Suppressor macrophage treated with lipopolysaccharide for 4 hours (primary cell): ENCODE results near the gene OR2V2.
"Not testable (repeated sequence)": the region's sequence is repeated elsewhere in the genome, so short reads cannot be mapped to it uniquely, and the experiment has no call there.

Experiments
- DNase-seq: peaks from one replicate; pipeline ENCODE4 v3.0.0-alpha.2; 2020

Gene OR2V2

DNA sequence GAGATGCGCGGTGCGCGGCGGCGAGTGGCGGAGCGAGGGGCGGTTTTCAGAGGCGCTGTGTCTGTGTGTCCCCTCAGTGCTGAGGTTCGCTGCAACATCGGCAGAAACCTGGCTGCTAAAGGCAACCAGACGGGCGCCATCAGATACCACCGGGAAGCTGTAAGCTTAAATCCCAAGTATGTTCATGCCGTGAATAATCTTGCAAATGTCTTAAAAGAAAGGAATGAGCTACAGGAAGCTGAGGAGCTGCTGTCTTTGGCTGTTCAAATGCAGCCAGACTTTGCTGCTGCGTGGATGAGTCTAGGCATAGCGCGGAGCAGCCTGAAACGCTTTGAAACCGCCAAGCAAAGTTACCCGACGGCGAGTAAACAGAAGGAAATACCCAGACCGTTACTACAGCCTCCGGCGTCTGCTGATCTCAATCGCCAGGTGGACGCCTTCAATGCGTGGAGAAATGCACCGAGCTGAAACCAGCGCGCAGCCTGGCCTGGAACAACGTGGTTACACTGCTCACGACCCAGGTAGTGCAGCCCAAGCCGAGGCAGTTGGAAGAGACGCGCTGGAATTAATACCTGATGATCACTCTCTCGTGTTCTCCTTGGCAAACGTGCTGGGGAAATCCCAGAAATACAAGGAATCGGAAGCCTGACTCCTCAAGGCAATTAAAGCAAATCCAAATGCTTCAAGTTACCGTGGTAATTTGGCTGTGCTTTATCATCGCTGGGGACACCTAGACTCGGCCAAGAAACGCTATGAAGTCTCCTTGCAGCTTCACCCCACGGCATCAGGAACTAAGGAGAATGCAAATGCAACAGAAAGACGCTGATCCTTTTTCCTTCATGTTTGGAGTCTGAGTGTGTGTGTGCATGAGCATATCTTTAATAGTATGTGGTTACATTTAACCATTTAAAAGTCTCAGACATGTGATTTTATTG lies 32.3 kb upstream of the OR2V2 start:
- no peak for DNase-seq

GRCh38 chr5:181118369-181118768 lies 29.0 kb upstream of the OR2V2 start:
- no peak for DNase-seq

DNA sequence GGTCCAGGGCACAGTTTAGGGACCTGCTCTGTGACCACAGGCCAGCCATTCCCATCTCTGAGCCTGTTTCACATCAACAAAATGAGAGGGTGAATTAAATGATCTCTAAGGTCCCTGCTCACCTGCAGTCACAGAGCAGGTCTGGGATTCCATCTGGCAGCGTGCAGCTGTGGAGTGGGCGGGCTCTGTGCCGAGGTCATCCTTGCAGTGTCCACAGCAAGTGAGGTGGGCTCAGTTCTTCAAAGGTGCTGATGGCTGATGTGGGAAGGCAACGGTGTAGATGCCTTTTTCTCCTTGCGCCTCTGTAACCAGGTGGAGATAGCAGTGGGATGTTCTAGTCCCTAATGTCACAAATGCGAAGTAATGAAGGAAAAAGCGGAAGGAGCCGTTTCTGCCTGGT lies 28.3 kb upstream of the OR2V2 start:
- no peak for DNase-seq

DNA sequence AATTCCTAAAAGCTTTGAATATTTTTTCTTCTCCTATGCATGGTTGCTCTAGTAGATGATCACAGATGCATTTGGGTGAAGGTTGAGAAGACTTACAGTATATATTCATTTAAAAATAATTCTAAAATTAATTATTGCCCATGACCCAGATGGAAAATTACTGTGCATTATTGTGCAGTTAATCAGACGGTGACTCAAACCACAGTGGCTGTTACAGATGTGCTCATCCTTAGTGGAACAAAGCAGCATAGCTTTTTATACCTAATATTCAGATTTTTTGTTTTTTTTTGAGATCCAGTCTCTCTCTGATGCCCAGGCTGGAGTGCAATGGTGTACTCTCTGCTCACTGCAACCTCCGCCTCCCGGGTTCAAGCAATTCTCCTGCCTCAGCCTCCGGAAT lies 27.1 kb upstream of the OR2V2 start:
- DNase-seq = no peak

DNA sequence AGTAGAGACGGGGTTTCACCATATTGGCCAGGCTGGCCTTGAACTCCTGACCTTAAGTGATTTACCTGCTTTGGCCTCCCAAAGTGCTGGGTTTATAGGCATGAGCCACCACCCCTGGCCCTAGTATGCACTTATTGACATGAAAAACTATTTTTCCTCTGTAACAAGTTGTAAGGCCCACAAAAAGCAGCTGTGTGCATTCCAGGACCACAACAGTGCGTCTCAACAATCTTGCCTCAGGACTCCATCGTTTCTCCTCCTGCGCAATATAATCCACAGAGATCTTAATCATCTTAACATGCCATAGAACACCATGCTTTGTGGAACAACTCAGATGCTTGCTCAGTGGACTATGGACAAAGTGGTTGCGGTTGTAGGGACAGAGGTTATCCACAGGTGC lies 26.6 kb upstream of the OR2V2 start:
- DNase-seq = no peak

GRCh38 chr5:181121675-181122561 lies 25.5 kb upstream of the OR2V2 start:
- peak; percentile 10 for DNase-seq

DNA sequence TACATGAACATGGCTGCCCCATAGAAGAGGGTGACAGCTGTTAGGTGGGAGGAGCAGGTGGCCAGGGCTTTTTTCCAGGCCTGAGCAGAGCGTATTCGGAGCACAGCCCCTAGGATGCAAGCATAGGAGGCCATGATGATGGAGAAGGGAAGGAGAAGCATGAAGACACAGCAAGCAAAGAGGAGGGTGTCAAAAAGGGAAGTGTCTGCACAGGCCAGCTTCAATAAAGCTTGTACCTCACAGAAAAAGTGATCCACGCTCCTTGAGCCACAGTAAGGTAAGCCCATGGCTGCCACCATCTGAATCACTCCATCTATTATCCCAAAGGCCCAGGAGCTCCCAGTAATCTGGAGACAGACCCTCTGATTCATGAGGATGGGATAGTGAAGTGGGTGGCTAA lies 22.9 kb upstream of the OR2V2 start:
- no peak for DNase-seq

DNA sequence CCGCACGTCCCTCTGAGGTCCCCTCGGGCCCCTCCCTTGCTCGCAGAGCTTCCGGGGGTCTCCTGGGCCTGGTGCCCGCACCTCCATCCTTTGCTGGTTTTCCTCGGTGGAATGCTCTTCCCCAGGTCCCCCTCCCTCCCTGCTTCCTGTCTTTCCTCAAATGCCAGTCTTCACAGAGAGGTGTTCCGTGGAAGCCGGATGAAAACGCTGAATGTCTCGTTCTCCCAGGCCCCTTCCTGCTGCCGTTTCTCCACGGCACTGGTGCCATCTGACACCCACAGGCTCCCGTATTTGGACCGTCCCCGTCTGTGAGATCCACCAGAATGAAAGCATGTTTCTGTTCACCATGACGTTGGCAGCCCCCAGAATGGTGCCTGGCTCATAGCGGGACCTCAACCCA lies 20.5 kb upstream of the OR2V2 start:
- no peak for DNase-seq

DNA sequence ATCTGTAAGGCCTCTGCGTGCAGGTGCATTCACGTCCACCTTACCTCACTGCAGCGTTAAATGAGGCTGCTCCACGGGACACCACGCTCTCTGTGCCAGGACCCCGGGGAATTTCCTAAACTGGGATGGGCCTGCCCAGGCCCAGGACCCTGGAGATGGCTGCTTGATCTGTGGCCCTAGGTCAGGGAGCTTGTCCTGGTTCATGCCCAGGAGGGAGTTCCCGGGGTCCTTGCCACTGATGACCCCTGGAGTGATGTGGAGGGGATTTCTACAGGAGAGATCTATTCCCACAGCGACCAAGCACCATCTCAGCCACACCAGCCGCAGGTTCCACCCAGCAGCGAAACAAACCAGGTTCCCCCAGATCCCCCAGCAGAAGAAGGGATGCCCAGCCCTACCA lies 19.9 kb upstream of the OR2V2 start:
- DNase-seq = no peak

DNA sequence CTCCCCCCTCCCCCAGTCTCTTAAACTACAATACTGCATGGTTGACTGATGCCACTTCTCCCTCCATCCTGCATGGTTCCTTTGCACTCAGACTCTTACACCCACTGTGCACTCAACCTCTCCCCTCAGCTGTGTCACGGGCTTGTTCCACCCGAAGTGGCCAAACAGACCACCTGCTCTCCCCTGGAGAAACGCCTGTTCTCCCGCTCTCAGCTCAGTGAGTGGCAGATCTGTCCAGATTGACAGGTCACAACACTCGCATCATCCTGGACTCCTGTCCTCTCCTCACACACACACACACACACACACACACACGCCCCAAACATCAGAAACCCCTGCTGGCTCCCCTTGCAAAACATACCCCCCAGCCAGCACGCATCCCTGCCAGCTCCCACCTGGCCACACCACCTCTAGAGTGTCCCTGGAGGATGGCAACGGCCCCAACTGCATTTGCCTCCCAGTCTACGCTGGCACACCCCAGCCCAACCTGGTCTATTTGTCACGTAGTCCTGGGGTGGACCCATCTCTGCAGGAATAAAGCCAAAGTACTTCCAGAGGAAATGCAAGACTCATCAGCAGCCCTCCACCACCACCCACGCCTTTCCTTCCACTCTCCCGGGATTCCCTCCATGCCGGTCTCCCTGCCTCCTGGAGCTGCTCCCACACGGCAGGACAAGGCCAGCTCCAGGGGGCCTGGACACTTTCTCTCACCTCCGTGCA lies 19.3 kb upstream of the OR2V2 start:
- DNase-seq = no peak

DNA sequence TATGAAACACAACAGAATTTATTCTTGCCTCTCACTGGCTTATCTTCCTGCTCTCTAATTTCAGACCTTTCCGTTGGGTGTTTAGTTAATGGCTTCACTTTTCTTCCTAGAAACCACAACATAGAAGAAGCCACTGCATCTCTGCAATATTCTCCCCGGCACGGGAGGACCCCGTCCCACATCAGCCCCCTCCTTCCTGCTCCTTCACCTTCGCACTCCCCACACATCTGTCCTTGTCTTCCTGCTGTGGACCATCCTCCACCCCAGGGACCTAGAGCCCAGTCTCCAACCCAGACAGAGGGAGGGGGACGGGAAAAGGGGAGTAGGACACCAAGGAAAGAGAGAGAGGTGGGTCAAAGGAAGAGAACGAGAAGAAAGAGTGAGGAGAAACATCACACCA lies 17.8 kb upstream of the OR2V2 start:
- no peak for DNase-seq

- not testable (repeated sequence) for DNase-seq
These were observed 17.3 kb upstream of the OR2V2 start for GRCh38 chr5:181130081-181130480.

GRCh38 chr5:181130832-181131496 lies 16.4 kb upstream of the OR2V2 start, which contains the start of gene OR2V1:
TSS of gene OR2V1 (minus strand) at chr5:181131169. CDS start at chr5:181125304, 5,865 bp downstream.
- no peak for DNase-seq

DNA sequence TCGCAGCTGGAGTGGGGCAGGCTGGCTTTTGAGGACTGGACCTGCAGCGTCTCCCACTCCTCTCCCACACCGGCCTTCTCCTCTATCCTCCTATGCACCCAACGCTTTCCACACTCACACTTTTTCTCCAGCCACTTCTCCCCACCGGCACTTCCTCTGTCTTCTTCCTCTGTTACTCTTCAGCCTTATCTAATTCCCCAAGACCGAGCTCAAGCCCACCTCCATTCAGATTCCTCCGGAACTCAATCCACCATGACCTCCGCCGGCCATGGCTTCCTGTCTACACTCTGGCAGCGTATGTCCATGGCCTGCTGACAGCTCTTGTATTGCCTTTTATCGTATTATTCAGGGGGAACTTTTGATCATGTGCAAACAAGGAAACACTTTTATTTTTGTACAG lies 15.9 kb upstream of the OR2V2 start:
- DNase-seq = no peak

GRCh38 chr5:181133083-181133482 lies 14.3 kb upstream of the OR2V2 start:
- no peak for DNase-seq

- DNase-seq = peak; percentile 42
These were observed 13.7 kb upstream of the OR2V2 start for GRCh38 chr5:181133610-181134231.

DNA sequence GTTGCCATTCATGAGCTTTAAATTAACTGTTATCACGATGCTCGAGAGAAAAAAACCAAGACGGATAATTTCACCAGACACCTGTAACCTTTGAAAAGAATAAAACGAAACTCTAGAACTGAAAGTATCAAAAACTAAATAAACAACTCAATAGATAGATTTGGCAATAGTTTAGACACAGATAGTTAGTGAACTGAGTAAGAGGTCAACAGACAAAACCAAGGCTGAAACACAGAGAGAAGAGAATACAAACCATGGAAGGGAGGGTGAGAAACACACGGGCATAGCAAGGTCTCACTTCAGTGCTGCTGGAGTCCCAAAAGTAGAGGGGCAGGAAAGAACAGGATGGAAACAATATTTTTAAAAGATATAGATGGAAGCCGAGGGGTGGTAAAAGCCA lies 13.1 kb upstream of the OR2V2 start:
- DNase-seq = no peak

GRCh38 chr5:181136361-181136955 lies 10.9 kb upstream of the OR2V2 start:
- no peak for DNase-seq

- no peak for DNase-seq
These were observed 9.1 kb upstream of the OR2V2 start for GRCh38 chr5:181138258-181138657.

DNA sequence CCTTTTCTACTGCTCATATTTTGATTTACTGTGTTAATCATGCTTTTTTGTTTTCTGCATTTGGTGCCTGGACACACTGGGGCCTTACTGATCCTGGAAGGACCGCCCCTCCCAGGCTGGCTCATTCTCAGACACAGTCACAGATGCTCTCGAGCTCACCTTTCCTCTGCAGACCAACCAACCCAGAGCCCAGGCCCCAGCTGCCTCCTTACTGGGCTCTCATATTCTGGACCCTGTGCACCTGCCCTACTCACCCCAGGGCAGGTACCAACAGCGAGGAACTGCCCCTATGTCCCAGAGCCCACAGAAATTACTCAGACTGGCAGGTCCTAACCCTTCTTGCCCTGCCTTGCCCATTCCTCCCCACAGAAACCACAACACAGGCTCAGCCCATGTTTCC lies 6.6 kb upstream of the OR2V2 start:
- DNase-seq = no peak

- DNase-seq = no peak
These were observed 5.3 kb upstream of the OR2V2 start for GRCh38 chr5:181142054-181142453.

DNA sequence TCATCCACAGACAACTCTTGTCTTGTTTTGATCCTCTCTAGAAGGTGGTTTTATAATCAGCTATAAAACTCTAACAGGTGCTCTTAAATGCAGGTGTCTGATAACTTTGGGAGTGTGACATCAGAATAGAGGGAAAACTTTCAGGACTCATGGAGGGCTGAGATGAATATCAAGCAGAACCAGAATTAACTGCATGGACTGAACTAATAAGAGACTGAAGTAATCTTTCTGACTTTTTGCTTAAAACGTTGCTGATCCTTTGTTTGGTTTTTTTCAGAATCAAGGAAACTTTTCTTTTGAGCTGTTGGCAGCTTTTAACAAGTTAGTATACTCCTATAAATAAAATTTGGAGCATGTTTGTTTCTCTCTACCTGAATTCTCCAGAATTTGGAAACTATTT lies 2.3 kb upstream of the OR2V2 start:
- DNase-seq = no peak
